ENCODE data around the gene SLC17A1.

Gene SLC17A1

DNA sequence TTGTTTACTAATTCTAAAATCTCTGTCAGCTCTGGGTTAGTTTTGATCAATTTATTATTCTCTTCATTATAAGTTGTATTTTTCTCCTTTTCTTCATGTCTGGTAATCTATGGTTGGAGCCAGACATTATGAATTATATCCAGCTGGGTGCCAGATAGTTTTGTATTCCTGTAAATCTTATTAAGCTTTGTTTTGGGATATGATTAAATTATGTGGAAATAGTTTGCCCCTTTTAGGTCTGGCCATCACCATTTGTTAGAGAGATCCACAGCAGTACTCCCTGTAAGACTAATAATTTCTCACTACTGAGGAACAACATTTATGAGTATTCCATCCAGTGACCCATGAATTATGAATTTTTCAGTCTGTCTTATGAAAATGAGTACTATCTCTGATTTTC is 20.9 kb upstream of the SLC17A1 start:
- no peak for TF ChIP-seq SIN3A (IDR thresholded peaks at IDR 0.05; ENCODE audit: borderline replicate concordance, insufficient read depth, low read length)

DNA sequence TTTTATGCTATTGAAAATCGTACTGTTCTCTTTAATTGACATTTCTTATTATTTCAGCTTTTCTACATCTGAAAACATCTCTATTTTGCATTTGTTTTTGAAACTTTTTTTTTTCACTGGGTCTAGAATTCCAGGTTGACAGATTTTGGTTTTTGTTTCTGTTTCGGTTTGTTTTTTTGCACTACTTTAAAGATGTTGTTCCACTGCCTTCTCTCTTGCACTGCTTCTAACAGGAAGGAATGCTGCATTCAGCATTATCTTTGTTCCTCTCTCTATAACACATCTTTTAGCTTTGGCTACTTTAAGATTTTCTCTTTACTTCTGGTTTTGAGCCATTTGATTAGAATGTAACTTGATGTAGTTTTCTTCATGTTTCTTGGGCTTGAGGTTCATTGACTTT is 20.1 kb upstream of the SLC17A1 start:
- TF ChIP-seq POLR2AphosphoS5 (IDR thresholded peaks at IDR 0.05; ENCODE audit: low read depth, low read length), result no peak
- no peak for TF ChIP-seq FOXP2 (optimal IDR thresholded peaks at IDR 0.05; ENCODE audit: borderline replicate concordance, extremely low read depth, extremely low read length, insufficient read depth)
- TF ChIP-seq REST (IDR thresholded peaks at IDR 0.05; ENCODE audit: insufficient read depth in 1 of 2, low read depth in 2 of 2, low read length in 2 of 2), result no peak
- no peak for TF ChIP-seq TAF1 (IDR thresholded peaks at IDR 0.05; ENCODE audit: borderline replicate concordance, insufficient read depth, low read length)
- TF ChIP-seq SIN3A (IDR thresholded peaks at IDR 0.05; ENCODE audit: borderline replicate concordance, insufficient read depth, low read length), result no peak

DNA sequence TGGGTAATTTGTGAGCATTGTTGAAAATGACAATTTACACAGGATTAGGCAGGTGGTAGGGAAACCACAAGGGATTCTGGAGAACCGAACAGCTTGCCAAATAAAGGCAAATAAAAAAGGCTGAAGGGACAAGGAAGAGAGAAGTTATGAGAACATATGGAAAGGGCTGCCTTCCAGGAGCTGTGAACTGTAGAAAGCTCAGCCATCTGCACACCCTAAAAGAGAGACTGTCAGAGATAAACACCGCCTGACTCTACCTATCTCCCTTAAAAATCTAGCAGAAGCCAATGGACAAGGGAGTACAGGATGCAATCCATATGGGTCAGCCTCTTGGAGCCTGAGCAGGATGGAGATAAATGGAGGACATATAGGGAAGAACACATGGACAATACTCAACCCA is 12.7 kb upstream of the SLC17A1 start:
- TF ChIP-seq POLR2AphosphoS5 (IDR thresholded peaks at IDR 0.05; ENCODE audit: low read depth, low read length), result no peak
- TF ChIP-seq TAF1 (IDR thresholded peaks at IDR 0.05; ENCODE audit: borderline replicate concordance, insufficient read depth, low read length), result no peak
- no peak for TF ChIP-seq REST (IDR thresholded peaks at IDR 0.05; ENCODE audit: insufficient read depth in 1 of 2, low read depth in 2 of 2, low read length in 2 of 2)
- no peak for TF ChIP-seq SIN3A (IDR thresholded peaks at IDR 0.05; ENCODE audit: borderline replicate concordance, insufficient read depth, low read length)
- no peak for TF ChIP-seq FOXP2 (optimal IDR thresholded peaks at IDR 0.05; ENCODE audit: borderline replicate concordance, extremely low read depth, extremely low read length, insufficient read depth)

- TF ChIP-seq FOXP2 (optimal IDR thresholded peaks at IDR 0.05; ENCODE audit: borderline replicate concordance, extremely low read depth, extremely low read length, insufficient read depth) (no peak), POLR2AphosphoS5 (IDR thresholded peaks at IDR 0.05; ENCODE audit: low read depth, low read length) (no peak), REST (IDR thresholded peaks at IDR 0.05; ENCODE audit: insufficient read depth in 1 of 2, low read depth in 2 of 2, low read length in 2 of 2) (no peak)
Observed at GRCh38 chr6:25842526-25842925, 10.7 kb upstream of the SLC17A1 start.

GRCh38 chr6:25835442-25836283 is 3.8 kb upstream of the SLC17A1 start:
- TF ChIP-seq FOXP2 (optimal IDR thresholded peaks at IDR 0.05; ENCODE audit: borderline replicate concordance, extremely low read depth, extremely low read length, insufficient read depth) (no peak), TAF1 (IDR thresholded peaks at IDR 0.05; ENCODE audit: borderline replicate concordance, insufficient read depth, low read length) (no peak), POLR2AphosphoS5 (IDR thresholded peaks at IDR 0.05; ENCODE audit: low read depth, low read length) (no peak), REST (IDR thresholded peaks at IDR 0.05; ENCODE audit: insufficient read depth in 1 of 2, low read depth in 2 of 2, low read length in 2 of 2) (no peak), SIN3A (IDR thresholded peaks at IDR 0.05; ENCODE audit: borderline replicate concordance, insufficient read depth, low read length) (no peak)

Measured in PFSK-1 (cell line).